Astrocyte (in vitro differentiated cells and primary cell): ENCODE measurements around the gene KCNK5. TPM values are rescaled to one million over a fixed set of nuclear protein-coding genes. Genes with fewer than 3 reads are reported as not detected.

Source experiments
- DNase-seq: peaks from one replicate; pipeline ENCODE4 v3.0.0-alpha.2; 2010; ENCODE audit warnings: low read depth
- FAIRE-seq: peaks from 2 replicates; lab custom pipeline; 2011; peaks lifted over from hg19 to GRCh38; lab: Jason Lieb, UNC
- H2AFZ ChIP-seq: 2 replicates; pipeline ENCODE4 v1.6.0; 2012; ENCODE audit warnings: low read depth, low read length, inconsistent platforms
- H3K27ac ChIP-seq: 2 replicates; pipeline ENCODE4 v1.5.1; 2011; ENCODE audit warnings: low read depth, low read length, inconsistent platforms
- H3K27me3 ChIP-seq: 2 replicates; pipeline ENCODE4 v1.6.0; 2011; ENCODE audit warnings: low read length, inconsistent platforms; ENCODE audit not compliant: insufficient read depth
- H3K36me3 ChIP-seq: 2 replicates; pipeline ENCODE4 v1.5.1; 2011; ENCODE audit warnings: low read length, inconsistent platforms; ENCODE audit not compliant: insufficient read depth
- H3K4me1 ChIP-seq: 2 replicates; pipeline ENCODE4 v1.5.1; 2011; ENCODE audit warnings: low read length, inconsistent platforms; ENCODE audit not compliant: insufficient read depth
- H3K4me2 ChIP-seq: 2 replicates; pipeline ENCODE4 v1.6.0; 2012; ENCODE audit warnings: low read length, inconsistent platforms
- H3K4me3 ChIP-seq: 2 replicates; pipeline ENCODE4 v1.5.1; 2011; ENCODE audit warnings: low read depth, mild to moderate bottlenecking, low read length, inconsistent platforms; ENCODE audit not compliant: insufficient read depth
- H3K79me2 ChIP-seq: 2 replicates; pipeline ENCODE4 v1.6.0; 2012; ENCODE audit warnings: mild to moderate bottlenecking, low read length, inconsistent platforms; ENCODE audit not compliant: insufficient read depth
- H3K9ac ChIP-seq: 2 replicates; pipeline ENCODE4 v1.6.0; 2012; ENCODE audit warnings: mild to moderate bottlenecking, low read length, inconsistent platforms
- H3K9me3 ChIP-seq: 2 replicates; pipeline ENCODE4 v1.5.1; 2012; ENCODE audit warnings: low read depth, mild to moderate bottlenecking, low read length, inconsistent platforms; ENCODE audit not compliant: insufficient read depth
- H4K20me1 ChIP-seq: 2 replicates; pipeline ENCODE4 v1.6.0; 2012; ENCODE audit warnings: low read length, inconsistent platforms; ENCODE audit not compliant: insufficient read depth
- H3K27ac Mint-ChIP-seq: one replicate; pipeline ENCODE4 v1.8.0; 2021; ENCODE audit warnings: mild to moderate bottlenecking, mixed read lengths; ENCODE audit not compliant: unreplicated experiment
- H3K27me3 Mint-ChIP-seq: one replicate; pipeline ENCODE4 v1.8.0; 2021; ENCODE audit warnings: low read depth, mixed read lengths; ENCODE audit not compliant: unreplicated experiment
- H3K36me3 Mint-ChIP-seq: one replicate; pipeline ENCODE4 v1.8.0; 2021; ENCODE audit warnings: low read depth, mixed read lengths; ENCODE audit not compliant: unreplicated experiment
- H3K4me1 Mint-ChIP-seq: one replicate; pipeline ENCODE4 v1.8.0; 2021; ENCODE audit warnings: low read depth, mixed read lengths; ENCODE audit not compliant: unreplicated experiment
- H3K4me3 Mint-ChIP-seq: one replicate; pipeline ENCODE4 v1.8.0; 2021; ENCODE audit warnings: mild to moderate bottlenecking, moderate library complexity, mixed read lengths; ENCODE audit not compliant: unreplicated experiment
- H3K9me3 Mint-ChIP-seq: one replicate; pipeline ENCODE4 v1.8.0; 2021; ENCODE audit warnings: mild to moderate bottlenecking, mixed read lengths; ENCODE audit not compliant: unreplicated experiment
- CTCF ChIP-seq: IDR thresholded peaks from 2 replicates; pipeline ENCODE4 v1.5.1; 2011; ENCODE audit warnings: low read depth, mild to moderate bottlenecking, inconsistent platforms, low read length, moderate library complexity; ENCODE audit not compliant: insufficient read depth
- EZH2 ChIP-seq: IDR thresholded peaks from 2 replicates; pipeline ENCODE4 v1.6.1; 2012; ENCODE audit warnings: mild to moderate bottlenecking, low read length, inconsistent platforms; ENCODE audit not compliant: insufficient read depth
- total RNA-seq: library from RNA; stranded (reverse); gene quantifications from 2 replicates; pipeline ENCODE4 v1.2.1, GENCODE V29; 2021

KCNK5 gene
- total RNA-seq, 1 donor from 2014 or later: 0.14 TPM

- DNase-seq (no peak), FAIRE-seq (no peak)
- no peaks in the 10 kb centered on the region for H3K79me2 ChIP-seq
- H3K9ac ChIP-seq: no peak overlapping the region
- H3K36me3 ChIP-seq: no peaks in the 10 kb centered on the region
- Mint-ChIP-seq H3K27me3 (peaks cover 27% of the 10 kb centered on the region), H3K36me3 (no peaks in the 10 kb centered on the region), H3K9me3 (no peaks in the 10 kb centered on the region), H3K4me1 (no peaks in the 10 kb centered on the region), H3K27ac (no peak overlapping the region), H3K4me3 (no peak overlapping the region)
- no peak overlapping the region for H2AFZ ChIP-seq
- no peak overlapping the region for H3K27ac ChIP-seq
- no peaks in the 10 kb centered on the region for H3K4me1 ChIP-seq
- no peak overlapping the region for H3K4me2 ChIP-seq
- no peak for TF ChIP-seq EZH2
- no peak for TF ChIP-seq CTCF
- H3K4me3 ChIP-seq: no peak overlapping the region
- H3K27me3 ChIP-seq: peaks cover 3% of the 10 kb centered on the region
- H3K9me3 ChIP-seq: no peaks in the 10 kb centered on the region
- no peaks in the 10 kb centered on the region for H4K20me1 ChIP-seq
These were observed 2.5 kb downstream of the KCNK5 start for GRCh38 chr6:39226639-39227329.

- H3K79me2 ChIP-seq: no peaks in the 10 kb centered on the region
- H3K27me3 ChIP-seq: peaks cover 3% of the 10 kb centered on the region
- DNase-seq: no peak
- no peaks in the 10 kb centered on the region for H4K20me1 ChIP-seq
- no peak overlapping the region for H3K4me3 ChIP-seq
- H3K27ac Mint-ChIP-seq: no peak overlapping the region
- no peaks in the 10 kb centered on the region for H3K4me1 ChIP-seq
- H3K4me3 Mint-ChIP-seq: no peak overlapping the region
- H3K9me3 ChIP-seq: no peaks in the 10 kb centered on the region
- no peak overlapping the region for H3K27ac ChIP-seq
- no peak for FAIRE-seq
- H3K36me3 ChIP-seq: no peaks in the 10 kb centered on the region
- H3K9ac ChIP-seq: no peak overlapping the region
- H2AFZ ChIP-seq: no peak overlapping the region
- no peaks in the 10 kb centered on the region for H3K4me1 Mint-ChIP-seq
- TF ChIP-seq EZH2: no peak
- TF ChIP-seq CTCF: no peak
- no peak overlapping the region for H3K4me2 ChIP-seq
- peaks cover 27% of the 10 kb centered on the region for H3K27me3 Mint-ChIP-seq
- no peaks in the 10 kb centered on the region for H3K36me3 Mint-ChIP-seq
- H3K9me3 Mint-ChIP-seq: no peaks in the 10 kb centered on the region
These were observed 3.3 kb downstream of the KCNK5 start for GRCh38 chr6:39225946-39226437.

GRCh38 chr6:39225543-39225942, 3.7 kb downstream of the KCNK5 start:
- TF ChIP-seq CTCF (no peak), EZH2 (no peak)
- Histone ChIP-seq H3K9me3 (no peaks in the 10 kb centered on the region), H3K9ac (no peak overlapping the region), H3K79me2 (no peaks in the 10 kb centered on the region), H3K27ac (no peak overlapping the region), H3K4me3 (no peak overlapping the region), H3K27me3 (peaks cover 3% of the 10 kb centered on the region), H2AFZ (no peak overlapping the region), H3K4me2 (no peak overlapping the region), H4K20me1 (no peaks in the 10 kb centered on the region), H3K36me3 (no peaks in the 10 kb centered on the region), H3K4me1 (no peaks in the 10 kb centered on the region)
- Mint-ChIP-seq H3K27ac (no peak overlapping the region), H3K4me3 (no peak overlapping the region), H3K36me3 (no peaks in the 10 kb centered on the region), H3K9me3 (no peaks in the 10 kb centered on the region), H3K27me3 (peaks cover 27% of the 10 kb centered on the region), H3K4me1 (no peaks in the 10 kb centered on the region)
- DNase-seq (no peak), FAIRE-seq (no peak)
